Midbrain (tissue), 1 donor: ENCODE measurements around the gene CXADR.

Experiments
- DNase-seq: peaks from one replicate; lab custom pipeline; 2025; lab: John Stamatoyannopoulos, UW

The CXADR gene

GRCh38 chr21:17602874-17603273 is 90.0 kb downstream of the CXADR start:
- DNase-seq: no peak

GRCh38 chr21:17607684-17608083 is 94.8 kb downstream of the CXADR start:
- no peak for DNase-seq

GRCh38 chr21:17609681-17610080 is 96.8 kb downstream of the CXADR start:
- DNase-seq: no peak

GRCh38 chr21:17610911-17611310 is 98.1 kb downstream of the CXADR start:
- no peak for DNase-seq

GRCh38 chr21:17611414-17612022 is 98.7 kb downstream of the CXADR start:
- DNase-seq: peak; percentile 41

GRCh38 chr21:17612023-17612564 is 99.3 kb downstream of the CXADR start:
- DNase-seq: no peak

GRCh38 chr21:17612565-17613241 is 99.9 kb downstream of the CXADR start, which contains the start of gene BTG3:
Gene BTG3, minus strand, starts transcription at chr21:17612901. Its CDS starts 3,757 bp downstream, at chr21:17609144.
- DNase-seq: peak; percentile 85

- peak; percentile 24 for DNase-seq
Observed at GRCh38 chr21:17613242-17613676, 100.4 kb downstream of the CXADR start.

- DNase-seq: no peak
Observed at GRCh38 chr21:17616831-17617230, 104.0 kb downstream of the CXADR start.

- DNase-seq: no peak
Observed at GRCh38 chr21:17622018-17622417, 109.2 kb downstream of the CXADR start.

GRCh38 chr21:17631195-17631594 is 118.4 kb downstream of the CXADR start:
- DNase-seq: no peak

- no peak for DNase-seq
Observed at GRCh38 chr21:17636711-17637110, 123.9 kb downstream of the CXADR start.

GRCh38 chr21:17640821-17641220 is 128.0 kb downstream of the CXADR start:
- DNase-seq: no peak
